ENCODE results near the gene DIS3L2.

- TF ChIP-seq POLR2A (IDR thresholded peaks at IDR 0.05) (no peak), EP300 (IDR thresholded peaks at IDR 0.05) (no peak)
These were observed 20.7 kb upstream of the DIS3L2 start for GRCh38 chr2:231940795-231941194.
